Stimulated activated CD4-positive, alpha-beta T cell treated with anti-CD3 and anti-CD28 coated beads, Interleukin-1b, Interleukin-23, amount 100 ng/mL, for 48 hours (primary cell): ENCODE measurements around the gene DUSP12.
A peak's percentile ranks its signal among the peaks of the same experiment; 100 is the strongest.
"Not testable (repeated sequence)": the region's sequence is repeated elsewhere in the genome, so short reads cannot be mapped to it uniquely, and the experiment has no call there.

Experiments
- DNase-seq: peaks from one replicate; pipeline ENCODE4 v3.0.0-alpha.2; 2020

The DUSP12 gene

GRCh38 chr1:161727256-161727924 is 22.2 kb upstream of the DUSP12 start:
- no peak for DNase-seq

GRCh38 chr1:161728376-161729226 is 21.0 kb upstream of the DUSP12 start:
- no peak for DNase-seq

- peak; percentile 36 for DNase-seq
Observed at GRCh38 chr1:161730050-161730564, 19.5 kb upstream of the DUSP12 start.

GRCh38 chr1:161731241-161731640 is 18.3 kb upstream of the DUSP12 start:
- no peak for DNase-seq

- DNase-seq, result no peak
Observed at GRCh38 chr1:161731981-161732718, 17.4 kb upstream of the DUSP12 start.

- DNase-seq, result no peak
Observed at GRCh38 chr1:161733526-161733925, 16.1 kb upstream of the DUSP12 start.

- no peak for DNase-seq
Observed at GRCh38 chr1:161735837-161736236, 13.7 kb upstream of the DUSP12 start.

GRCh38 chr1:161736335-161736969 is 13.1 kb upstream of the DUSP12 start:
- peak; percentile 48 for DNase-seq

GRCh38 chr1:161737625-161738024 is 12.0 kb upstream of the DUSP12 start:
- no peak for DNase-seq

- peak; percentile 42 for DNase-seq
Observed at GRCh38 chr1:161738627-161739287, 10.8 kb upstream of the DUSP12 start.

- no peak for DNase-seq
Observed at GRCh38 chr1:161739865-161740566, 9.6 kb upstream of the DUSP12 start.

GRCh38 chr1:161740921-161741320 is 8.7 kb upstream of the DUSP12 start:
- no peak for DNase-seq

- DNase-seq, result no peak
Observed at GRCh38 chr1:161743231-161743630, 6.4 kb upstream of the DUSP12 start.

GRCh38 chr1:161747801-161748200 is 1.8 kb upstream of the DUSP12 start:
- DNase-seq, result no peak

GRCh38 chr1:161763522-161764098 is 14.0 kb downstream of the DUSP12 start:
- DNase-seq, result peak; percentile 35

- DNase-seq, result peak; percentile 81
Observed at GRCh38 chr1:161766102-161766981, 16.8 kb downstream of the DUSP12 start, which contains the start of gene ATF6. Gene ATF6, plus strand, starts transcription at chr1:161766320. Its CDS starts 41 bp downstream, at chr1:161766361.

- no peak for DNase-seq
Observed at GRCh38 chr1:161768461-161768860, 18.9 kb downstream of the DUSP12 start.

GRCh38 chr1:161768986-161769672 is 19.5 kb downstream of the DUSP12 start:
- DNase-seq, result no peak

GRCh38 chr1:161769673-161770045 is 20.1 kb downstream of the DUSP12 start:
- not testable (repeated sequence) for DNase-seq
